AG04449 (cell line): ENCODE data around the gene APOC1.
"Not testable (repeated sequence)": the region's sequence is repeated elsewhere in the genome, so short reads cannot be mapped to it uniquely, and the experiment has no call there.

Experiments
- CTCF ChIA-PET: fragments of 350-600 bp; formaldehyde crosslinking; extraction: SDS; loops from one replicate; lab custom pipeline; 2021; ENCODE audit warnings: antibody characterized with exemption; lab: Yijun Ruan, JAX
- POLR2A ChIA-PET: fragments of 400-600, 350-600 bp; formaldehyde crosslinking; extraction: SDS; loops from one replicate; lab custom pipeline; 2020; ENCODE audit warnings: antibody characterized with exemption, inconsistent platforms; lab: Yijun Ruan, JAX
- DNase-seq: peaks from one replicate; pipeline ENCODE4 v3.0.0-alpha.2; 2010; ENCODE audit warnings: low read depth, low spot score
- H3K4me3 ChIP-seq: 2 replicates; pipeline ENCODE4 v1.5.1; 2011; ENCODE audit warnings: low read depth, mild to moderate bottlenecking, control low read depth, low read length
- CTCF ChIP-seq: IDR thresholded peaks from one replicate; pipeline ENCODE4 v1.5.1; 2011; ENCODE audit warnings: mild to moderate bottlenecking, moderate library complexity, low read length, control low read depth, inconsistent platforms; ENCODE audit not compliant: insufficient read depth; ENCODE audit errors: missing control alignments

APOC1 gene

DNA sequence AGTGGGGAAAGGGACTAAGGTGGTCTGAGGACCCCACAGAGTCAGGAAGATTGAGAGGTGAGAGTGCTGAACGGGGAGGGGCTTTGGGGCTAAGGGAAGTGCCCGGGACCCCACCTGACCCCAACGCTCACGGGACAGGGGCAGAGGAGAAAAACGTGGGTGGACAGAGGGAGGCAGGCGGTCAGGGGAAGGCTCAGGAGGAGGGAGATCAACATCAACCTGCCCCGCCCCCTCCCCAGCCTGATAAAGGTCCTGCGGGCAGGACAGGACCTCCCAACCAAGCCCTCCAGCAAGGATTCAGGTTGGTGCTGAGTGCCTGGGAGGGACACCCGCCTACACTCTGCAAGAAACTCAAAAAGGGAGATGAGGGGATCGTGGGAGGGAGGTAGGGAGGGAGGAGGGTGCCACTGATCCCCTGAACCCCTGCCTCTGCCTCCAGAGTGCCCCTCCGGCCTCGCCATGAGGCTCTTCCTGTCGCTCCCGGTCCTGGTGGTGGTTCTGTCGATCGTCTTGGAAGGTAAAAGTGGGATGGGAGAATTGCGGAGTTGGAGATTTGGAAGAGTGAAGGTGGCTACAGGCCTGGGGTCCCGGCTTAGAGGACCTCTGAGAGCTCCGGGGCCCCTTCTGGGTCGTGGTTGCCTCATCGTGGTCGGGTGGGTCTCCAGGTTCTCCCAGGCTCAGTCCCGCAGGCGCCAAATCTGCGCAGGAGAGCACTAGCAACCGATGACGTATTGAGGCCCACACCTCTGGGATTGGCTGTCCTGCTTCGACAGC is at the start of gene APOC1:
Gene APOC1, plus strand, starts transcription at position 176 of the 774 bp plus-strand sequence. Its CDS starts 284 bp downstream, at position 460.
- DNase-seq, POLR2A ChIA-PET: not testable (repeated sequence)
- peak within 1 kb of the TSS; percentile 58 for H3K4me3 ChIP-seq
- CTCF ChIA-PET, result interaction anchor here (1.0 to 1.5 kb wide), 5 partner anchors 9 to 38 kb away, joined by 3 to 5 read pairs (median 4); partner anchors contain the start of gene APOE

GRCh38 chr19:44865196-44865767 is 49.1 kb upstream of the APOC1 start:
- DNase-seq, result no peak
- ChIA-PET CTCF (interaction anchor here (1.2 kb wide), 1 partner anchor 21 kb away, joined by 3 read pairs; no protein-coding TSS in a partner anchor), POLR2A (no interaction called here)
- no peak for TF ChIP-seq CTCF
- no peak overlapping the region for H3K4me3 ChIP-seq

DNA sequence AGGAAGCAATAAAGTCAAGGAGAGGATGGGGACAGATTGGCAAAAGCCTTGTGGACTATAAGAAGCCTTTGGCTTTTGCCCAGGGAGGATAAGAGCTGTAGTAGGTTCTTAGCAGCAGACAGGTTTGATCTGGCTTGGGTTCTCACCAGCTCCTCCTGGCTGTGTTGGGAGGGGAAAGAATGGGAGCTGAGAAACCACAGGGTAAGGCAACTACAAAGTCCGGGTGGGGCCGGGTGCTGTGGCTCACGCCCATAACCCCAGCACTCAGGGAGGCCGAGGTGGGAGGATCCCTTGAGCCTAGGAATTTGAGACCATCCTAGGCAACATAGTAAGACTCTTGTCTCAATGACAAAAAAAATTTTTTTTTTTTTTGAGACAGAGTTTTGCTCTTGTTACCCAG is 47.7 kb upstream of the APOC1 start:
- POLR2A ChIA-PET, result no interaction called here
- DNase-seq, result no peak
- no peak for TF ChIP-seq CTCF
- CTCF ChIA-PET, result interaction anchor here (1.2 to 1.4 kb wide), 2 partner anchors 22 to 82 kb away, joined by 3 to 4 read pairs; no protein-coding TSS in a partner anchor
- no peak overlapping the region for H3K4me3 ChIP-seq

DNA sequence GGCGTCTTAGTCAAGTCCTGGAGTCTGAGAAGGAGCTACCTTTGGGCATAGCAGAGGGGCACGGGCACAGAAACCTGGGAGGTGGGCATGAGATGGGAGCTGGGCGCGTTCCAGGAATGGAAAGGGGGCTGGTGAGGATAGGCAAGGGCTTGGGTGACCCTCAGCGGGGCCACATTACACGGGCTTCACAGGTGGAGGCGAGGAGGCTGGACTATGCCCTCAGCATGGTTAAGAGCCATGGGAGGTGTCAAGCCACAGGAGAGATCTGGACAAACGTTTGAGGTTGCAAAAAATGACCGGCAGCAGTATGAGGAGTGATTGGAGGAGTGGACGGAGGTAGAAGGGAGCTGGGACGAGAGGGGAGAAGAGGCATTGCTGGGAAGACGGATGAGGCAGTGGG is 46.8 kb upstream of the APOC1 start:
- DNase-seq, result no peak
- TF ChIP-seq CTCF, result no peak
- ChIA-PET POLR2A (no interaction called here), CTCF (interaction anchor here (0.7 to 1.2 kb wide), 3 partner anchors 17 to 83 kb away, joined by 4 read pairs; no protein-coding TSS in a partner anchor)
- no peak overlapping the region for H3K4me3 ChIP-seq

- CTCF ChIA-PET, result interaction anchor here (0.6 to 1.2 kb wide), 3 partner anchors 84 to 98 kb away, joined by 3 to 5 read pairs (median 3); no protein-coding TSS in a partner anchor
- POLR2A ChIA-PET, result interaction anchor here (0.6 kb wide), 1 partner anchor 12 kb away, joined by 3 read pairs; no protein-coding TSS in a partner anchor
- no peak for DNase-seq
- H3K4me3 ChIP-seq, result no peak overlapping the region
- no peak for TF ChIP-seq CTCF
Observed at GRCh38 chr19:44869733-44870470, 44.5 kb upstream of the APOC1 start.

- no peak for TF ChIP-seq CTCF
- H3K4me3 ChIP-seq, result no peak overlapping the region
- no peak for DNase-seq
- ChIA-PET POLR2A (no interaction called here), CTCF (interaction anchor here (1.5 kb wide), 2 partner anchors 23 to 147 kb away, joined by 5 to 6 read pairs; no protein-coding TSS in a partner anchor)
Observed at GRCh38 chr19:44871809-44872208, 42.6 kb upstream of the APOC1 start.
